Adrenal gland (tissue), 12 donors: ENCODE results near the gene GPR176. TPM values are rescaled to one million over a fixed set of nuclear protein-coding genes. Genes with fewer than 3 reads are reported as not detected.

Experiments
- DNase-seq, 7 donors: peaks; one replicate each; pipeline ENCODE4 v3.0.0-alpha.2; 2019 to 2020
- H3K27ac ChIP-seq, 5 donors: fragments of 200-600 bp; sonication (generic) in 4 of 5; 1 replicate in 3 of 5; 2 replicates in 2 of 5; pipeline versions ENCODE4 v1.5.1 to v1.8.0; 2016 to 2020; ENCODE audit warnings: mild to moderate bottlenecking in 1 of 5
- H3K27me3 ChIP-seq: fragments of 200-600 bp; 2 replicates; pipeline ENCODE4 v1.8.0; 2021
- H3K36me3 ChIP-seq, 2 donors: fragments of 200-600 bp; replicated peaks in 1 of 2; 1 replicate in 1 of 2; 2 replicates in 1 of 2; pipeline versions ENCODE4 v1.5.1 to v1.8.0; 2018 to 2022
- H3K4me1 ChIP-seq, 2 donors: fragments of 200-600 bp; replicated peaks in 1 of 2; 1 replicate in 1 of 2; 2 replicates in 1 of 2; pipeline versions ENCODE4 v1.5.1 to v1.8.0; 2018 to 2021
- H3K4me3 ChIP-seq, 4 donors: fragments of 200-600 bp; sonication (generic) in 3 of 4; one replicate each; pipeline ENCODE4 v1.5.1; 2016 to 2018
- H3K9me3 ChIP-seq, 3 donors: fragments of 200-600 bp; sonication (generic) in 1 of 3; replicated peaks in 1 of 3; 1 replicate in 2 of 3; 2 replicates in 1 of 3; pipeline versions ENCODE4 v1.5.1 to v1.8.0; 2016 to 2021
- CTCF ChIP-seq, 6 experiments: fragments of 450-650 bp in 4 of 6; fragments of 200-600 bp in 2 of 6; sonication (generic) in 1 of 6; IDR thresholded peaks; 1 replicate in 5 of 6; 2 replicates in 1 of 6; pipeline versions ENCODE4 v1.5.1 to v1.8.0; 2016 to 2021; ENCODE audit warnings: antibody characterized with exemption in 6 of 6, mild to moderate bottlenecking in 2 of 6, moderate library complexity in 1 of 6
- POLR2A ChIP-seq, 2 donors: fragments of 450-650 bp; IDR thresholded peaks; one replicate each; pipeline ENCODE4 v1.6.1; 2017; ENCODE audit warnings: antibody characterized with exemption in 2 of 2, mild to moderate bottlenecking in 2 of 2, moderate library complexity in 1 of 2
- WGBS, 4 donors: extraction: QIAGEN DNeasy Blood & Tissue Kit in 2 of 4; methylation state at CpG; one replicate each; pipeline versions ENCODE4 v1.1.5 to v1.1.7; 2013 to 2017; 5-methylcytosine and 5-hydroxymethylcytosine counted together
- intact Hi-C, 2 donors: fragments of 100-400 bp; cut with DNase I; formaldehyde crosslinking; loops; one replicate each; pipeline versions ENCODE4 v1.14.1 to v1.15.0; 2022 to 2023
- polyA plus RNA-seq, 3 donors: library from polyadenylated mRNA; stranded (reverse); fragments of 200-250 nt in 2 of 3; fragments of 350-450 nt in 1 of 3; fragmentation: Illumina TruSeq in 1 of 3; extraction: RNeasy Lipid Tissue Mini Kit (QIAGEN cat#74804) in 1 of 3; gene quantifications; one replicate each; pipeline ENCODE4 v1.2.3, GENCODE V29; 2013 to 2014
- total RNA-seq, 9 donors: library from RNA; depleted of rRNA in 4 of 9; stranded (reverse); fragments of >200 nt in 4 of 9; fragments of 120-200 nt in 1 of 9; fragmentation: NEBNext Ultra II Directional in 1 of 9; extraction: Animal tissue kit (Norgen Biotek cat#: 25700) in 1 of 9; gene quantifications; one replicate each; pipeline versions ENCODE4 v1.1.0 to v1.2.4, GENCODE V29; 2013 to 2023
- donor health status: healthy with polysubstance abuse.
- donor health status: Bipolar disorder and iron deficiency.
- donor health status: DM: yes; HTN: yes; CAD: no.
- donor health status: DM: no; HTN: no; CAD: no.
- donor health status: DM: no; HTN: no; CAD: no.
- donor health status: DM: yes; HTN: yes; CAD: no.

GPR176 gene
- total and polyA plus RNA-seq, 12 donors: 1.4 to 12.7 (median 5.6) TPM

GRCh38 chr15:39864116-39864515, 56.0 kb downstream of the GPR176 start:
- Histone ChIP-seq H3K4me1 (no peaks in the 10 kb centered on the region), H3K27me3 (no peaks in the 10 kb centered on the region), H3K4me3 (no peak overlapping the region), H3K36me3 (no peaks in the 10 kb centered on the region), H3K9me3 (no peaks in the 10 kb centered on the region), H3K27ac (no peak overlapping the region)
- intact Hi-C loops: no loop called here
- WGBS, 4 donors: 72 to 100% (median 89%) methylated on average over 1 of the region's 1 CpG
- TF ChIP-seq POLR2A (IDR thresholded peaks at IDR 0.05): no peak
- TF ChIP-seq CTCF (IDR thresholded peaks at IDR 0.05): no peak
- no peak for DNase-seq

GRCh38 chr15:39860871-39861270, 59.2 kb downstream of the GPR176 start:
- H3K36me3 ChIP-seq: no peaks in the 10 kb centered on the region
- WGBS, 4 donors: 65 to 89% (median 75%) methylated on average over 1 of the region's 1 CpG
- H3K27me3 ChIP-seq: no peaks in the 10 kb centered on the region
- no peak for DNase-seq
- no peaks in the 10 kb centered on the region for H3K9me3 ChIP-seq
- no peak for TF ChIP-seq CTCF (IDR thresholded peaks at IDR 0.05)
- no peak for TF ChIP-seq POLR2A (IDR thresholded peaks at IDR 0.05)
- no peak overlapping the region for H3K27ac ChIP-seq
- H3K4me1 ChIP-seq: no peaks in the 10 kb centered on the region
- H3K4me3 ChIP-seq: no peak overlapping the region
- intact Hi-C loops: no loop called here

GRCh38 chr15:39860200-39860599, 59.9 kb downstream of the GPR176 start:
- intact Hi-C loops: no loop called here
- Histone ChIP-seq H3K4me1 (no peaks in the 10 kb centered on the region), H3K4me3 (no peak overlapping the region), H3K27ac (no peak overlapping the region), H3K27me3 (no peaks in the 10 kb centered on the region), H3K36me3 (no peaks in the 10 kb centered on the region), H3K9me3 (no peaks in the 10 kb centered on the region)
- 65 to 84% (median 74%) methylated on average over 3 of the region's 3 CpGs for WGBS, 4 donors
- peak in 4 of 7 donors; percentile 14 to 29 (median 24) for DNase-seq
- TF ChIP-seq CTCF (IDR thresholded peaks at IDR 0.05) (no peak), POLR2A (IDR thresholded peaks at IDR 0.05) (no peak)

- no peak overlapping the region for H3K27ac ChIP-seq
- H3K36me3 ChIP-seq: no peaks in the 10 kb centered on the region
- no peaks in the 10 kb centered on the region for H3K9me3 ChIP-seq
- intact Hi-C loops: no loop called here
- DNase-seq: no peak
- TF ChIP-seq POLR2A (IDR thresholded peaks at IDR 0.05) (no peak), CTCF (IDR thresholded peaks at IDR 0.05) (no peak)
- no peaks in the 10 kb centered on the region for H3K4me1 ChIP-seq
- WGBS, 4 donors: 81 to 88% (median 86%) methylated on average over 4 of the region's 4 CpGs
- no peak overlapping the region for H3K4me3 ChIP-seq
- no peaks in the 10 kb centered on the region for H3K27me3 ChIP-seq
Measured at GRCh38 chr15:39859636-39860035, 60.4 kb downstream of the GPR176 start.
